GM23248 (cell line): Measurements from ENCODE around the gene CHDH.

Source experiments
- EZH2 ChIP-seq: fragments of 200-600 bp; sonication (generic); IDR thresholded peaks from 2 replicates; pipeline ENCODE4 v1.6.1; 2018; ENCODE audit warnings: antibody characterized with exemption, mild to moderate bottlenecking; ENCODE audit not compliant: insufficient read depth, poor library complexity, severe bottlenecking
- EZH2phosphoT487 ChIP-seq: fragments of 200-600 bp; sonication (generic); IDR thresholded peaks from 2 replicates; pipeline ENCODE4 v1.6.1; 2018; ENCODE audit warnings: antibody characterized with exemption, moderate library complexity, mild to moderate bottlenecking, low read depth; ENCODE audit not compliant: insufficient read depth

DNA sequence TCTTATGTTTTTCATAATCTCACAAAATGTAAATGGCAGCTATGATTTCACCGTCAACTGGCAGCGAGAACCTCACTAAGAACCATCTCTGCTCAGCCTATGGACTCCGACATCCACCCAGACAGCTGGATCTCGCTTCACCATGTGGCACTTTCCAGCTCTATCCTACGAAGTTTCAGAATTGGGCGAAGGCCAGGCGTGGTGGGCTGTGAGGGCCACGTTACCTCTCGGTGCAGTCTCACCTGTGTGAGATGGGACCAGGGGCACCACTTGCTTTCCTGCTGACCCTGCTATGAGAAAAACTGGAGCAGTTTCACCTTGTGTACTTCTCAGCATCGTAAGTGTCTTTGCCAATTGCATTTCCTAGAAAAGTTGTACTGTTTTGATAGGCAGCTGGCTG is 32.3 kb downstream of the CHDH start:
- TF ChIP-seq EZH2 (no peak), EZH2phosphoT487 (no peak)
